Measurements from ENCODE around the gene CTNNB1. TPM values are rescaled to one million over a fixed set of nuclear protein-coding genes. Genes with fewer than 3 reads are reported as not detected.

The CTNNB1 gene
- total and polyA plus RNA-seq, 2 of the 8 experiments (the other 6 are each of a cell fraction or from before 2014, with no cell fraction given), result 356 to 579 TPM

GRCh38 chr3:41241161-41241560 lies 41.9 kb downstream of the CTNNB1 start:
- no peak overlapping the region for H3K4me3 ChIP-seq (ENCODE audit: extremely low read depth in 1 of 4, insufficient read depth in 2 of 4, low read depth in 3 of 4, low read length in 4 of 4)
- no peak overlapping the region for H2BK20ac ChIP-seq (ENCODE audit: low read length)
- H3K56ac ChIP-seq (replicated peaks; ENCODE audit: insufficient read length, low read depth, low read length), result no peak overlapping the region
- no peaks in the 10 kb centered on the region for H3K79me1 ChIP-seq (ENCODE audit: low read depth, low read length)
- no peak overlapping the region for H2BK12ac ChIP-seq (ENCODE audit: low read depth, low read length)
- DNase-seq (ENCODE audit: low read depth in 1 of 2, low spot score in 2 of 2) (no peak), FAIRE-seq (no peak)
- POLR2A ChIA-PET (ENCODE audit: partially characterized antibody), result interaction anchor here (1.1 to 1.5 kb wide), 3 partner anchors 9 to 42 kb away, joined by 3 to 8 read pairs (median 7); partner anchors contain the start of gene CTNNB1
- no peak overlapping the region for H3K4ac ChIP-seq (replicated peaks; ENCODE audit: insufficient read length, low read depth, low read length)
- no peak overlapping the region for H2AK5ac ChIP-seq (ENCODE audit: low read depth, low read length)
- H3K36me3 ChIP-seq (ENCODE audit: control insufficient read depth in 2 of 4, insufficient read depth in 4 of 4, low read length in 3 of 4), result peaks cover 20 to 62% (median 34%) of the 10 kb centered on the region in 4 experiments
- no peak overlapping the region for H3K14ac ChIP-seq (ENCODE audit: insufficient read length)
- no peak overlapping the region for H2BK15ac ChIP-seq (ENCODE audit: low read length)
- no peak overlapping the region for H3K18ac ChIP-seq (ENCODE audit: extremely low read depth, low read length)
- H4K20me1 ChIP-seq (replicated peaks in 1 of 2; ENCODE audit: control insufficient read depth in 1 of 2, insufficient read depth in 2 of 2, low read length in 2 of 2), result peaks cover 2 to 9% of the 10 kb centered on the region in 2 experiments
- H4K91ac ChIP-seq (replicated peaks; ENCODE audit: insufficient read length, low read length), result no peak overlapping the region
- H3K9me3 ChIP-seq (ENCODE audit: insufficient read depth in 2 of 2, low read depth in 1 of 2, low read length in 1 of 2), result no peaks in the 10 kb centered on the region
- H3K4me2 ChIP-seq (ENCODE audit: insufficient read depth in 1 of 2, low read depth in 2 of 2, low read length in 2 of 2), result no peak overlapping the region
- H4K8ac ChIP-seq (ENCODE audit: extremely low read depth, insufficient read depth, low read length), result no peak overlapping the region
- H3K9ac ChIP-seq (replicated peaks in 1 of 4; ENCODE audit: extremely low read depth in 1 of 4, low read depth in 3 of 4, low read length in 3 of 4), result no peak overlapping the region
- no peak overlapping the region for H2BK5ac ChIP-seq (ENCODE audit: low read depth, low read length)
- CTCF ChIA-PET (ENCODE audit: partially characterized antibody), result interaction anchor here (0.6 to 1.7 kb wide), 3 partner anchors 16 to 664 kb away, joined by 3 read pairs; no protein-coding TSS in a partner anchor
- H3K27ac ChIP-seq (ENCODE audit: low read depth, low read length), result no peak overlapping the region
- H3K23ac ChIP-seq (ENCODE audit: insufficient read length), result no peak overlapping the region
- H3K4me1 ChIP-seq (replicated peaks in 1 of 4; ENCODE audit: control insufficient read depth in 3 of 4, insufficient read depth in 4 of 4, low read length in 3 of 4), result peaks cover 0 to 4% (median 3%) of the 10 kb centered on the region in 4 experiments; a peak in 3 of 7 replicates
- no peak overlapping the region for H2BK120ac ChIP-seq (replicated peaks; ENCODE audit: low read depth, low read length)
- no peaks in the 10 kb centered on the region; a peak in 1 of 4 replicates for H3K79me2 ChIP-seq (ENCODE audit: control insufficient read depth in 1 of 2, insufficient read depth in 2 of 2, low read length in 2 of 2)
- 97% methylated on average over 4 of the region's 4 CpGs; no CpG with 5 or more reads in 1 of the 2 experiments for WGBS, 2 experiments (ENCODE audit: extremely low coverage in 1 of 2, insufficient coverage in 1 of 2, insufficient read length in 1 of 2, insufficient replicate concordance in 2 of 2, low coverage in 1 of 2, low lambda C conversion rate in 2 of 2, missing lambda C conversion rate in 1 of 2)
- H2AFZ ChIP-seq (ENCODE audit: low read length), result no peak overlapping the region
- H3K27me3 ChIP-seq (replicated peaks in 1 of 4; ENCODE audit: control insufficient read depth in 3 of 4, extremely low read depth in 1 of 4, insufficient read depth in 3 of 4, low read length in 3 of 4), result no peaks in the 10 kb centered on the region
- no peaks in the 10 kb centered on the region for H3K23me2 ChIP-seq (ENCODE audit: low read depth, low read length)
- H4K5ac ChIP-seq (ENCODE audit: insufficient read length, low read depth, low read length), result no peak overlapping the region
- TF ChIP-seq SP2 (IDR thresholded peaks at IDR 0.05; ENCODE audit: low read length), result no peak
- no peak for TF ChIP-seq TCF12 (IDR thresholded peaks at IDR 0.05; ENCODE audit: low read depth, low read length)
- no peak for TF ChIP-seq POLR2A (IDR thresholded peaks at IDR 0.05; ENCODE audit: control extremely low read depth in 1 of 2, low read depth in 2 of 2, low read length in 2 of 2)
- TF ChIP-seq HDAC6 (IDR thresholded peaks at IDR 0.05; ENCODE audit: low read depth, low read length), result no peak
- no peak for TF ChIP-seq YY1 (IDR thresholded peaks at IDR 0.05; ENCODE audit: low read depth, low read length)
- no peak for TF ChIP-seq BCL11A (IDR thresholded peaks at IDR 0.05; ENCODE audit: low read depth in 2 of 2, low read length in 2 of 2)
- TF ChIP-seq NANOG (IDR thresholded peaks at IDR 0.05; ENCODE audit: insufficient read depth, low read depth, low read length, poor library complexity, severe bottlenecking), result no peak
- TF ChIP-seq SP4 (IDR thresholded peaks at IDR 0.05; ENCODE audit: low read length), result no peak
- TF ChIP-seq NRF1 (IDR thresholded peaks at IDR 0.05; ENCODE audit: low read depth, low read length), result no peak
- TF ChIP-seq ATF2 (IDR thresholded peaks at IDR 0.05; ENCODE audit: low read length), result no peak
- no peak for TF ChIP-seq RAD21 (IDR thresholded peaks at IDR 0.05 in 1 of 2, conservative IDR thresholded peaks at IDR 0.05 in 1 of 2; ENCODE audit: low read depth in 2 of 2, low read length in 2 of 2)
- no peak for TF ChIP-seq CBX8 (IDR thresholded peaks at IDR 0.05; ENCODE audit: borderline replicate concordance, low read depth, low read length)
- no peak for TF ChIP-seq HDAC2 (IDR thresholded peaks at IDR 0.05; ENCODE audit: borderline replicate concordance in 1 of 2, low read depth in 2 of 2, low read length in 2 of 2)

Data from H1 (cell line).